Measurements from ENCODE around the gene NR4A2.

Gene NR4A2

GRCh38 chr2:156332534-156333273 lies at the start of gene NR4A2:
NR4A2 (minus strand) TSS chr2:156332721; CDS start chr2:156330186, 2,535 bp downstream.
- DNase-seq (ENCODE audit: low read depth) = peak; percentile 53

- no peak for DNase-seq (ENCODE audit: low read depth)
Observed at GRCh38 chr2:156380117-156380645, 47.7 kb upstream of the NR4A2 start.

- no peak for DNase-seq (ENCODE audit: low read depth)
Observed at GRCh38 chr2:156379714-156380113, 47.2 kb upstream of the NR4A2 start.

- no peak for DNase-seq (ENCODE audit: low read depth)
Observed at GRCh38 chr2:156379071-156379470, 46.5 kb upstream of the NR4A2 start.

- DNase-seq (ENCODE audit: low read depth) = no peak
Observed at GRCh38 chr2:156366753-156367152, 34.2 kb upstream of the NR4A2 start.

GRCh38 chr2:156363141-156363540 lies 30.6 kb upstream of the NR4A2 start:
- DNase-seq (ENCODE audit: low read depth) = no peak

- peak; percentile 35 for DNase-seq (ENCODE audit: low read depth)
Observed at GRCh38 chr2:156356014-156356754, 23.7 kb upstream of the NR4A2 start.

- DNase-seq (ENCODE audit: low read depth) = no peak
Observed at GRCh38 chr2:156352911-156353310, 20.4 kb upstream of the NR4A2 start.

- no peak for DNase-seq (ENCODE audit: low read depth)
Observed at GRCh38 chr2:156350374-156351142, 18.0 kb upstream of the NR4A2 start.

- DNase-seq (ENCODE audit: low read depth) = no peak
Observed at GRCh38 chr2:156349605-156350004, 17.1 kb upstream of the NR4A2 start.

- DNase-seq (ENCODE audit: low read depth) = no peak
Observed at GRCh38 chr2:156349161-156349560, 16.6 kb upstream of the NR4A2 start.

GRCh38 chr2:156347431-156347830 lies 14.9 kb upstream of the NR4A2 start:
- DNase-seq (ENCODE audit: low read depth) = no peak

GRCh38 chr2:156346731-156347130 lies 14.2 kb upstream of the NR4A2 start:
- DNase-seq (ENCODE audit: low read depth) = no peak

- DNase-seq (ENCODE audit: low read depth) = no peak
Observed at GRCh38 chr2:156345582-156345981, 13.1 kb upstream of the NR4A2 start.

GRCh38 chr2:156343940-156344301 lies 11.4 kb upstream of the NR4A2 start:
- DNase-seq (ENCODE audit: low read depth) = no peak

GRCh38 chr2:156343096-156343939 lies 10.8 kb upstream of the NR4A2 start:
- DNase-seq (ENCODE audit: low read depth) = no peak

- peak; percentile 89 for DNase-seq (ENCODE audit: low read depth)
Observed at GRCh38 chr2:156342254-156343095, 10.0 kb upstream of the NR4A2 start.

GRCh38 chr2:156341452-156342253 lies 9.1 kb upstream of the NR4A2 start:
- DNase-seq (ENCODE audit: low read depth) = peak; percentile 85

- no peak for DNase-seq (ENCODE audit: low read depth)
Observed at GRCh38 chr2:156340804-156341451, 8.4 kb upstream of the NR4A2 start.
